ENCODE results near the gene KCNN4.
"Not testable (repeated sequence)": the region's sequence is repeated elsewhere in the genome, so short reads cannot be mapped to it uniquely, and the experiment has no call there.

KCNN4 gene

GRCh38 chr19:43769256-43769655 lies 11.5 kb downstream of the KCNN4 start:
- no peak for DNase-seq
- ATAC-seq = no peak
- Mint-ChIP-seq H3K9me3 (no peaks in the 10 kb centered on the region), H3K4me3 (no peak overlapping the region), H3K27me3 (no peaks in the 10 kb centered on the region), H3K27ac (no peak overlapping the region), H3K4me1 (peaks cover 54% of the 10 kb centered on the region)

- DNase-seq (no peak), ATAC-seq (no peak)
- Mint-ChIP-seq H3K9me3 (no peaks in the 10 kb centered on the region), H3K4me3 (no peak overlapping the region), H3K27ac (peak overlapping the region in 1 of 2 donors; percentile 71), H3K4me1 (peaks cover 62% of the 10 kb centered on the region), H3K27me3 (no peaks in the 10 kb centered on the region)
Observed at GRCh38 chr19:43768273-43769050, 12.3 kb downstream of the KCNN4 start.

GRCh38 chr19:43767818-43768217 lies 13.0 kb downstream of the KCNN4 start:
- no peak overlapping the region for H3K4me3 Mint-ChIP-seq
- ATAC-seq (no peak), DNase-seq (no peak)
- H3K27ac Mint-ChIP-seq = no peak overlapping the region
- peaks cover 68% of the 10 kb centered on the region for H3K4me1 Mint-ChIP-seq
- no peaks in the 10 kb centered on the region for H3K27me3 Mint-ChIP-seq
- H3K9me3 Mint-ChIP-seq = no peaks in the 10 kb centered on the region

- no peak for DNase-seq
- Mint-ChIP-seq H3K27me3 (no peaks in the 10 kb centered on the region), H3K4me1 (peaks cover 73% of the 10 kb centered on the region), H3K27ac (no peak overlapping the region), H3K4me3 (no peak overlapping the region), H3K9me3 (no peaks in the 10 kb centered on the region)
- no peak for ATAC-seq
Observed at GRCh38 chr19:43767316-43767715, 13.5 kb downstream of the KCNN4 start.

DNA sequence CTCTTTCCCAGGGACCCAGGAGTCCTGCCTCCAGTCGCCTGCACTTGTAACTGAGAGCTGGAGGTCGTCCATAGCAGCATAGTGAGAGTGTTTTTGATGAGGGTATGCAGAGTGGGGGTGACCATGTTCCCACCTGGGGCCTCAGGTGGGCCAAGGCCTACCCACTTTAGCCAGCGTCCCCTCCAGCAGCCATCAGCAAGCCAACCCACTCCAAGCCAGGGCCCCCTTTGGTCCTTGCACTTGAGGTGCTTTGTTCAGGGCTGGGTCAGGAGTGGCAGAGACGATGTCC lies 14.1 kb downstream of the KCNN4 start:
- Mint-ChIP-seq H3K27me3 (no peaks in the 10 kb centered on the region), H3K4me3 (peak overlapping the region; percentile 63 to 72), H3K27ac (peak overlapping the region; percentile 90 to 91), H3K9me3 (no peaks in the 10 kb centered on the region), H3K4me1 (peaks cover 80% of the 10 kb centered on the region)
- DNase-seq = no peak
- no peak for ATAC-seq

DNA sequence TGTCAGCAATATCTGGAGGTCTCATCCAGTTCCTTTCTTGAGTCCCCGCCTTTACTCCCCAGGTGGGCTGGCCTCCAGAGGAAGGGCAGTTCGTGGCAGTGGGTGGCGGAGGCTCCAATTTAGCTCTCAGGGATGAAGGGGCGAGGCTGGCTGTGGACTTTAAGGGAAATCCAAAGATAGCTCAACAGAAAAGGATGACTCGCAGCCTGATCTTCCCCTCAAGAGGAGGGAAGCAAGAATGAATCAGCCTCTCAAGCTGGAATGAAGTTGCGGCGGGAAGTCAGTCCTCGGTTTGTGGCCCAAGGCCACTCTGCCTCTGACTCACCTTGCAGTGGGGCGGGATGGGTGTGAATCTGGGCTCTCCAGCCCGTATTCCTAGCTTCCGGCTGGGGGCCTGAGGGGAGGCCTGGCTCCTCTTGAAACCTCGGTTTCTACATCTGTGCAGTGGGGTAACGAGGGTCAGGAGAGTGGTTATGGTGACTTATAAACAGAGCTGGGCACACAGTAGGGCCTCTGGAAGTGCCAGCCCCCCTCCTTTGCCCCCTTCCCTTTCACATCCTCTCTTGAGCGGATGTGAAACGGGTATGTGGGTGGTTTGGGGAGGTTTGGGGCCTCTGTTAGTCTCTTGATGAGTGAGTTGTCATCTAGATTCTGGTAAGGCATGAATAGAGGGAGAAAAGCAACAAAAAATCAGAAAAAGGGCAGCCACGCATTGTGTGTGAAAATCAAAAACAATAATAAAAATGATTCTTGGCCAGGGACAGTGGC lies 15.5 kb downstream of the KCNN4 start:
- H3K27ac Mint-ChIP-seq = peak overlapping the region; percentile 90 to 91
- H3K27me3 Mint-ChIP-seq = no peaks in the 10 kb centered on the region
- H3K4me3 Mint-ChIP-seq = peak overlapping the region; percentile 63 to 72
- peak; percentile 75 to 94 for DNase-seq
- H3K9me3 Mint-ChIP-seq = no peaks in the 10 kb centered on the region
- peaks cover 81% of the 10 kb centered on the region for H3K4me1 Mint-ChIP-seq
- ATAC-seq = peak; percentile 89

DNA sequence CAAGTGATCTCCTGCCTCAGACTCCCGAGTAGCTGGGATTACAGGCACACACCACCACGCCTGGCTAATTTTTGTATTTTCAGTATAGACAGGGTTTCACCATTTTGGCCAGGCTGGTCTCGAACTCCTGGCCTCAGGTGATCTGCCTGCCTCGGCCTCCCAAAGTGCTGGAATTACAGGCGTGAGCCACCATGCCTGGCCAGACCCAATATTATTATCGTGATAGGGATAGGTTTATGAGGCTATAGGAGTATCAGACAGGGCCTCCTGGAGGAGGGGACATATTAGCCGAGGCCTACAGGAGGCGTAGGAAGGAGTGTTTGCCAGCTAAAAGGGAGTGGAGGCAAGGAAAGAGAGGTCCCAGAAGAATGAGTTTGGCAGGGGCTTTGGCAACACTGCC lies 16.1 kb downstream of the KCNN4 start:
- H3K9me3 Mint-ChIP-seq, H3K27me3 Mint-ChIP-seq, DNase-seq, ATAC-seq: not testable (repeated sequence)
- Mint-ChIP-seq H3K27ac (peak overlapping the region; percentile 77 to 90), H3K4me3 (peak overlapping the region; percentile 63 to 72), H3K4me1 (peaks cover 83% of the 10 kb centered on the region)

GRCh38 chr19:43763473-43763939 lies 17.3 kb downstream of the KCNN4 start:
- Mint-ChIP-seq H3K27ac (peak overlapping the region; percentile 62 to 79), H3K4me3 (peak overlapping the region; percentile 60 to 61), H3K27me3 (no peaks in the 10 kb centered on the region), H3K9me3 (no peaks in the 10 kb centered on the region), H3K4me1 (peaks cover 80% of the 10 kb centered on the region)
- no peak for ATAC-seq
- DNase-seq = peak in 1 of 2 donors; percentile 41

GRCh38 chr19:43762814-43763213 lies 18.0 kb downstream of the KCNN4 start:
- peaks cover 77% of the 10 kb centered on the region for H3K4me1 Mint-ChIP-seq
- H3K9me3 Mint-ChIP-seq = no peaks in the 10 kb centered on the region
- ATAC-seq (no peak), DNase-seq (no peak)
- H3K27me3 Mint-ChIP-seq = no peaks in the 10 kb centered on the region
- H3K4me3 Mint-ChIP-seq = no peak overlapping the region
- no peak overlapping the region for H3K27ac Mint-ChIP-seq

DNA sequence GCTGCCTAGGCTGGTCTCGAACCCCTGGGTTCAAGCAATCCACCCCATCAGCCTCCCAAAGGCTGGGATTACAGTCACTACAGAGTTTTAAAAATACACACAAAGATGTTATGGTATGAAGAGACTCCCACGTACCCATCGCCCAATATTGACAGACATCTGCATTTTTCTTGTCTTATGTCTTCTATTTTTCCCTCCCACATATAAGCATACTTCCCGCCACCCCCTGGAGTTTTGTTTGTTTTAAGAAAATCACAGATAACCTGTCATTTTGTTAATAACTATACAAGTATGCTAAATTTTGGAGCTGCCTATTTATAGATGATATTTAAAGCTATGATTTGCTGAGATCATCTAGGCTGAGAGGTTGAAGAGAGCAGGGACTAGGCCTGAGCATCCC lies 19.8 kb downstream of the KCNN4 start:
- DNase-seq (no peak), ATAC-seq (no peak)
- Mint-ChIP-seq H3K4me3 (no peak overlapping the region), H3K27ac (no peak overlapping the region), H3K9me3 (no peaks in the 10 kb centered on the region), H3K27me3 (no peaks in the 10 kb centered on the region), H3K4me1 (peaks cover 76% of the 10 kb centered on the region)

- Mint-ChIP-seq H3K4me3 (no peak overlapping the region), H3K27ac (no peak overlapping the region), H3K4me1 (peaks cover 64% of the 10 kb centered on the region), H3K9me3 (no peaks in the 10 kb centered on the region), H3K27me3 (no peaks in the 10 kb centered on the region)
- no peak for ATAC-seq
- no peak for DNase-seq
Observed at GRCh38 chr19:43759515-43759914, 21.3 kb downstream of the KCNN4 start.

DNA sequence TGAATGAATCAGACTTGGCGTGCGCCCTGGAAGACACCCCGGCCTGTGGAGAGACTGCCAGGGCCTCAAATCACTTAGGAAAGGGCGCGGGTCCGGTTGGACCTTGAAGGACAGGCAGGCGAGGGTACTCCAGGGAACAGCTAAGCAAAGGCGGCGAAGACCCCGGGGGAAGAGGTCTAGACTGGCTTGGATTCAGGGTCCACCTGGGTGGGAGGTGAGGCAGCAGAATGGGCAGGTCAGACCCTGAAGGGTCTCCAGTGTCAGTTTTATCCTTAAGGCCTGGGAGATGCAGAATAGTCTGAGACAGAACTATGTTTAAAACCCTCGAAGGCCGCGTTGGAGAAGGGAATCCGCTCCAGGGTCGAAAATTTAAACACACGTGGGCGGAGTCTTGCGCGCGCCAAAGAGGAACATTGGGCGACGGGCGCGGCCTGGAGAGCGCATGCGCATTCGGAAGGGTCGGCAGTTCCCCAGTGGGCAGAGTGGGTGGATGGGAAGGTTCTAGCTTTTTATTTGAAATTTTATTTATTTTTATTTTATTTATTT lies 25.4 kb downstream of the KCNN4 start:
- H3K27me3 Mint-ChIP-seq = no peaks in the 10 kb centered on the region
- no peak for ATAC-seq

GRCh38 chr19:43754503-43755255 lies 26.1 kb downstream of the KCNN4 start, which contains the start of gene SMG9:
TSS of gene SMG9 (minus strand) at chr19:43754962. CDS start at chr19:43750741, 4,221 bp downstream.
- ATAC-seq (peak; percentile 85), DNase-seq (peak; percentile 99)
- H3K4me3 Mint-ChIP-seq = peak within 1 kb of the TSS; percentile 89 to 97
- H3K27ac Mint-ChIP-seq = peak within 1 kb of the TSS; percentile 98 to 100
- peaks cover 62% of the 10 kb centered on the region for H3K4me1 Mint-ChIP-seq
- H3K27me3 Mint-ChIP-seq = no peaks in the 10 kb centered on the region
- peaks cover 0 to 6% of the 10 kb centered on the region in 2 donors for H3K9me3 Mint-ChIP-seq

More for the DNA sequence above, 25.4 kb downstream of the KCNN4 start:
- H3K9me3 Mint-ChIP-seq = peaks cover 0 to 6% of the 10 kb centered on the region in 2 donors
- peak; percentile 77 to 84 for DNase-seq
- peaks cover 63% of the 10 kb centered on the region for H3K4me1 Mint-ChIP-seq
- peak overlapping the region; percentile 98 to 100 for H3K27ac Mint-ChIP-seq
- H3K4me3 Mint-ChIP-seq = peak overlapping the region; percentile 89 to 97

- Mint-ChIP-seq H3K4me3 (peak overlapping the region; percentile 89 to 97), H3K27ac (peak overlapping the region; percentile 98 to 100), H3K27me3 (no peaks in the 10 kb centered on the region), H3K4me1 (peaks cover 57% of the 10 kb centered on the region), H3K9me3 (peaks cover 0 to 6% of the 10 kb centered on the region in 2 donors)
- ATAC-seq (peak; percentile 84), DNase-seq (no peak)
Observed at GRCh38 chr19:43754253-43754502, 26.6 kb downstream of the KCNN4 start.

GRCh38 chr19:43752287-43752875 lies 28.4 kb downstream of the KCNN4 start:
- peaks cover 51% of the 10 kb centered on the region for H3K4me1 Mint-ChIP-seq
- DNase-seq (peak in 1 of 2 donors; percentile 54), ATAC-seq (peak; percentile 3)
- peaks cover 0 to 6% of the 10 kb centered on the region in 2 donors for H3K9me3 Mint-ChIP-seq
- no peaks in the 10 kb centered on the region for H3K27me3 Mint-ChIP-seq
- peak overlapping the region; percentile 89 to 97 for H3K4me3 Mint-ChIP-seq
- H3K27ac Mint-ChIP-seq = peak overlapping the region in 1 of 2 donors; percentile 96
